GM12865 (cell line): ENCODE data around the gene RHEB.

Source experiments
- DNase-seq: peaks from one replicate; pipeline ENCODE4 v3.0.0; 2010; ENCODE audit warnings: low read depth
- H3K4me3 ChIP-seq: 2 replicates; pipeline ENCODE4 v1.5.1; 2011; ENCODE audit warnings: mild to moderate bottlenecking, low read depth, low read length, control low read depth
- CTCF ChIP-seq: IDR thresholded peaks from 2 replicates; pipeline ENCODE4 v1.5.1; 2011; ENCODE audit warnings: low read length, control low read depth, low read depth, inconsistent platforms; ENCODE audit not compliant: insufficient read depth; ENCODE audit errors: missing control alignments

Gene RHEB

GRCh38 chr7:151456782-151457181 lies 62.9 kb downstream of the RHEB start:
- TF ChIP-seq CTCF = no peak
- no peak overlapping the region for H3K4me3 ChIP-seq
- no peak for DNase-seq

GRCh38 chr7:151456276-151456675 lies 63.4 kb downstream of the RHEB start:
- no peak overlapping the region for H3K4me3 ChIP-seq
- no peak for DNase-seq
- no peak for TF ChIP-seq CTCF

- no peak overlapping the region for H3K4me3 ChIP-seq
- TF ChIP-seq CTCF = no peak
- DNase-seq = no peak
These were observed 64.0 kb downstream of the RHEB start for GRCh38 chr7:151455690-151456089.

- TF ChIP-seq CTCF = no peak
- DNase-seq = no peak
- H3K4me3 ChIP-seq = no peak overlapping the region
These were observed 64.7 kb downstream of the RHEB start for GRCh38 chr7:151454932-151455530.

GRCh38 chr7:151454305-151454704 lies 65.4 kb downstream of the RHEB start:
- no peak overlapping the region for H3K4me3 ChIP-seq
- TF ChIP-seq CTCF = no peak

DNA sequence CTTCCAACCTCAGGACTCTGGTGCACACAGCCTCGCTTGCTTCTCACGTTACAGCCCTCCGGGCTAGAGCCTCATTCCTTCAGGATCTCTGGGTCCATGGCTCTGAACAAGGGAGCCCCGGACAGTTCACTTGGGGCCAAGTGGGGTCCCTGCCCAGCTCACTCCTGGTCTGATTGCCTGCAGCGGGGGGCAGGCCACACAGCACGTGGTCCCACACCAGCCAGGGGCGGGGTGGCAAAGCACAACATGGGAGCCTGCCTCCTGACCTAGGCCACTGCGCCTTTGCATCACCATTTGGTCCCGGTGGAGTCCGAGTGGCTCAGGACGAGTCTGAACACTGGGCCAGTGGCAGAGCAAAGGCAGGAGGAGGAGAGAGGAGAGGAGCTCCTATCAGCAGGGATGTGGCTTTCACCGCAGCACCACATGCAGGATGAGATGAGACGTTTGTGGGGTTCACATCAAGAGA lies 66.3 kb downstream of the RHEB start:
- H3K4me3 ChIP-seq = no peak overlapping the region
- no peak for TF ChIP-seq CTCF
- DNase-seq = no peak

More at GRCh38 chr7:151454305-151454704, 65.4 kb downstream of the RHEB start:
- DNase-seq = no peak
